ENCODE measurements around the gene PON3. TPM values are rescaled to one million over a fixed set of nuclear protein-coding genes. Genes with fewer than 3 reads are reported as not detected.

The PON3 gene
- total and polyA plus RNA-seq, 2 of the 4 experiments (the other 2 are of a cell fraction): not detected

DNA sequence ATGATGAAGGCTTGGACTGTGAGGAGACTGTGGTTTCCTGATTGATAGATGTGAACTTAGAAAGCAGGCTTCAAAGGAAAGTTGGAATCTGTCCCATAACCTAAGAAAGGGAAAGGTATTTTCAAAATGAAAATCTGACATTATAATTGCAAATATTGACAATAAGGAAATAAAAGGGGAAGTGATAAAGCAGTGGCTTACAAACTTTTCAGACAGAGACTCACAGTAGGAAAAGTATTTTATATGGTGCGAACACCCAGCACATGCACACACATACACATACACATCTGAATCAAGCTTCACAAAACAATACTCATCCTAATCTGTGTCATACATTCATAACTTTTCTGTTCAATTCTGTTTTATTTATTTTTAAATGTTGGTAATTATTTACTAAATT, 76.6 kb downstream of the PON3 start:
- intact Hi-C loops (cut with micrococcal nuclease) (no loop called here), in situ Hi-C loops (cut with MboI; ENCODE audit: low sequenced_read_pairs) (no loop called here), dilution Hi-C loops (cut with HindIII; ENCODE audit: low sequenced_read_pairs, unreplicated experiment) (no loop called here)
- no peak for ATAC-seq (ENCODE audit: low read depth)
- TF ChIP-seq USF2 (IDR thresholded peaks at IDR 0.05; ENCODE audit: low read depth, low read length) (no peak), FOS (IDR thresholded peaks at IDR 0.05; ENCODE audit: low read depth, low read length) (no peak), CEBPB (IDR thresholded peaks at IDR 0.05; ENCODE audit: low read depth, low read length) (no peak), MXI1 (IDR thresholded peaks at IDR 0.05; ENCODE audit: borderline replicate concordance, low read depth, low read length) (no peak), BHLHE40 (IDR thresholded peaks at IDR 0.05; ENCODE audit: low read depth, low read length) (no peak), MAZ (IDR thresholded peaks at IDR 0.05; ENCODE audit: borderline replicate concordance, low read depth, low read length) (no peak), CHD1 (IDR thresholded peaks at IDR 0.05; ENCODE audit: low read depth, low read length) (no peak), CTCF (conservative IDR thresholded peaks at IDR 0.05; ENCODE audit: low read depth, low read length) (no peak), RFX5 (IDR thresholded peaks at IDR 0.05; ENCODE audit: low read depth, low read length) (no peak), NFE2L2 (IDR thresholded peaks at IDR 0.05; ENCODE audit: low read depth, low read length) (no peak), RAD21 (IDR thresholded peaks at IDR 0.05; ENCODE audit: low read length) (no peak), POLR2A (IDR thresholded peaks at IDR 0.05; ENCODE audit: low read depth, low read length) (no peak), SMC3 (IDR thresholded peaks at IDR 0.05; ENCODE audit: low read depth, low read length) (no peak), RCOR1 (IDR thresholded peaks at IDR 0.05; ENCODE audit: insufficient replicate concordance, low read length) (no peak)
- TF ChIP-seq, protein P1, sequence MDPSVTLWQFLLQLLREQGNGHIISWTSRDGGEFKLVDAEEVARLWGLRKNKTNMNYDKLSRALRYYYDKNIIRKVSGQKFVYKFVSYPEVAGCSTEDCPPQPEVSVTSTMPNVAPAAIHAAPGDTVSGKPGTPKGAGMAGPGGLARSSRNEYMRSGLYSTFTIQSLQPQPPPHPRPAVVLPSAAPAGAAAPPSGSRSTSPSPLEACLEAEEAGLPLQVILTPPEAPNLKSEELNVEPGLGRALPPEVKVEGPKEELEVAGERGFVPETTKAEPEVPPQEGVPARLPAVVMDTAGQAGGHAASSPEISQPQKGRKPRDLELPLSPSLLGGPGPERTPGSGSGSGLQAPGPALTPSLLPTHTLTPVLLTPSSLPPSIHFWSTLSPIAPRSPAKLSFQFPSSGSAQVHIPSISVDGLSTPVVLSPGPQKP (IDR thresholded peaks at IDR 0.05; ENCODE audit: borderline replicate concordance, low read depth, low read length): no peak
- H3K56ac ChIP-seq (ENCODE audit: extremely low read depth, insufficient read depth, low read length): no peak overlapping the region
- WGBS, 2 experiments (ENCODE audit: extremely low coverage in 2 of 2, insufficient read length in 1 of 2): no CpG with 5 or more reads among the region's 1 CpG
- CTCF ChIA-PET: no interaction called here
- H3K9ac ChIP-seq (ENCODE audit: low read depth, low read length): no peak overlapping the region
- no peak overlapping the region for H4K5ac ChIP-seq (ENCODE audit: low read depth, low read length)
- H3K14ac ChIP-seq (replicated peaks; ENCODE audit: low read depth, low read length): no peak overlapping the region
- DNase-seq: no peak
- no peak overlapping the region for H3K4me2 ChIP-seq (ENCODE audit: low read depth, low read length)
- no peak overlapping the region for H2AK5ac ChIP-seq (ENCODE audit: low read depth, low read length)
- H3K9me1 ChIP-seq (ENCODE audit: insufficient read depth, low read length): no peaks in the 10 kb centered on the region
- H3K18ac ChIP-seq (ENCODE audit: low read depth, low read length): no peak overlapping the region
- no peak overlapping the region for H3K4me3 ChIP-seq (ENCODE audit: insufficient read depth, low read depth, low read length)
- H3K27ac ChIP-seq (ENCODE audit: insufficient read depth, low read length): no peak overlapping the region
- H3K36me3 ChIP-seq (ENCODE audit: control insufficient read depth, insufficient read depth, low read length): no peaks in the 10 kb centered on the region
- no peak overlapping the region for H2BK5ac ChIP-seq (ENCODE audit: low read depth, low read length, poor library complexity, severe bottlenecking)
- no peak overlapping the region for H2BK15ac ChIP-seq (ENCODE audit: low read depth, low read length)
- no TSS peak for BruUV-seq (replicated peaks)
- H3K27me3 ChIP-seq (ENCODE audit: control insufficient read depth, insufficient read depth, low read length): peaks cover 5% of the 10 kb centered on the region; the same call in 1 of the 2 replicates
- H4K20me1 ChIP-seq (ENCODE audit: insufficient read depth, low read length): no peaks in the 10 kb centered on the region
- H3K4ac ChIP-seq (ENCODE audit: low read depth, low read length): no peak overlapping the region
- POLR2A ChIA-PET (ENCODE audit: unreplicated experiment): no interaction called here
- no peak overlapping the region for H2BK20ac ChIP-seq (ENCODE audit: low read depth, low read length)
- H3K4me1 ChIP-seq (ENCODE audit: control insufficient read depth, insufficient read depth, low read length): no peaks in the 10 kb centered on the region
- H4K8ac ChIP-seq (ENCODE audit: low read depth in 2 of 2, low read length in 2 of 2): no peak overlapping the region
- H2AK9ac ChIP-seq (replicated peaks; ENCODE audit: low read depth, low read length, poor library complexity): no peak overlapping the region
- H3K9me3 ChIP-seq (ENCODE audit: control insufficient read depth, insufficient read depth, low read length): no peaks in the 10 kb centered on the region
- H3K23ac ChIP-seq (ENCODE audit: low read depth, low read length): no peak overlapping the region
- H2BK120ac ChIP-seq (ENCODE audit: low read depth, low read length): no peak overlapping the region
- H4K91ac ChIP-seq (ENCODE audit: insufficient read depth, low read depth, low read length): no peak overlapping the region
- H3K79me1 ChIP-seq (ENCODE audit: low read depth in 1 of 2, low read length in 2 of 2): no peaks in the 10 kb centered on the region
- H2AFZ ChIP-seq (replicated peaks; ENCODE audit: low read length, poor library complexity): no peak overlapping the region

Data from IMR-90 (cell line).